ENCODE results near the gene RHCE. TPM values are rescaled to one million over a fixed set of nuclear protein-coding genes. Genes with fewer than 3 reads are reported as not detected.
"Not testable (repeated sequence)": the region's sequence is repeated elsewhere in the genome, so short reads cannot be mapped to it uniquely, and the experiment has no call there.

RHCE gene
- total RNA-seq, 2 experiments from 2014 or later: 0.17 to 0.25 TPM

GRCh38 chr1:25369241-25369640 is 51.4 kb downstream of the RHCE start:
- no peaks in the 10 kb centered on the region for H3K9me3 Mint-ChIP-seq
- DNase-seq: no peak
- H3K27me3 Mint-ChIP-seq: no peaks in the 10 kb centered on the region
- H3K27ac Mint-ChIP-seq: no peak overlapping the region
- no peak overlapping the region for H3K4me3 Mint-ChIP-seq
- no peaks in the 10 kb centered on the region for H3K4me1 Mint-ChIP-seq
- ATAC-seq (ENCODE audit: low read depth): no peak
- H3K36me3 Mint-ChIP-seq: no peaks in the 10 kb centered on the region
- POLR2A ChIA-PET: no interaction called here

GRCh38 chr1:25362634-25363559 is 57.7 kb downstream of the RHCE start:
- H3K4me3 Mint-ChIP-seq, DNase-seq, POLR2A ChIA-PET, H3K27me3 Mint-ChIP-seq, H3K27ac Mint-ChIP-seq, H3K9me3 Mint-ChIP-seq: not testable (repeated sequence)
- Mint-ChIP-seq H3K36me3 (peaks cover 24% of the 10 kb centered on the region), H3K4me1 (peaks cover 17% of the 10 kb centered on the region)
- peak; percentile 60 for ATAC-seq (ENCODE audit: low read depth)

- Mint-ChIP-seq H3K4me1 (peaks cover 25% of the 10 kb centered on the region), H3K4me3 (no peak overlapping the region), H3K27me3 (no peaks in the 10 kb centered on the region), H3K36me3 (peaks cover 32% of the 10 kb centered on the region), H3K9me3 (no peaks in the 10 kb centered on the region), H3K27ac (no peak overlapping the region)
- POLR2A ChIA-PET: no interaction called here
- no peak for ATAC-seq (ENCODE audit: low read depth)
- DNase-seq: no peak
These were observed 58.7 kb downstream of the RHCE start for GRCh38 chr1:25361901-25362300.

GRCh38 chr1:25360596-25361581 is 59.7 kb downstream of the RHCE start:
- peaks cover 38% of the 10 kb centered on the region for H3K36me3 Mint-ChIP-seq
- POLR2A ChIA-PET: no interaction called here

GRCh38 chr1:25356848-25357247 is 63.8 kb downstream of the RHCE start:
- Mint-ChIP-seq H3K27me3 (no peaks in the 10 kb centered on the region), H3K27ac (peak overlapping the region; percentile 88), H3K36me3 (peaks cover 45% of the 10 kb centered on the region), H3K9me3 (no peaks in the 10 kb centered on the region), H3K4me1 (peaks cover 47% of the 10 kb centered on the region), H3K4me3 (peak overlapping the region; percentile 68)
- DNase-seq (no peak), ATAC-seq (ENCODE audit: low read depth) (no peak)
- POLR2A ChIA-PET: interaction anchor here (0.5 to 1.2 kb wide), 5 partner anchors 10 to 320 kb away, joined by 3 to 7 read pairs (median 5); partner anchors contain the start of genes RSRP1 and TMEM50A

More at GRCh38 chr1:25360596-25361581, 59.7 kb downstream of the RHCE start:
- DNase-seq: no peak
- Mint-ChIP-seq H3K9me3 (no peaks in the 10 kb centered on the region), H3K27ac (no peak overlapping the region), H3K4me1 (peaks cover 35% of the 10 kb centered on the region), H3K4me3 (no peak overlapping the region), H3K27me3 (no peaks in the 10 kb centered on the region)
- no peak for ATAC-seq (ENCODE audit: low read depth)

- H3K27ac Mint-ChIP-seq: peak overlapping the region; percentile 88
- H3K4me1 Mint-ChIP-seq: peaks cover 44% of the 10 kb centered on the region
- H3K27me3 Mint-ChIP-seq: no peaks in the 10 kb centered on the region
- H3K4me3 Mint-ChIP-seq: peak overlapping the region; percentile 67
- POLR2A ChIA-PET: interaction anchor here (0.5 to 1.1 kb wide), 2 partner anchors 10 to 25 kb away, joined by 3 read pairs; no protein-coding TSS in a partner anchor
- H3K9me3 Mint-ChIP-seq: no peaks in the 10 kb centered on the region
- DNase-seq: no peak
- peaks cover 47% of the 10 kb centered on the region for H3K36me3 Mint-ChIP-seq
- no peak for ATAC-seq (ENCODE audit: low read depth)
These were observed 64.2 kb downstream of the RHCE start for GRCh38 chr1:25356441-25356840.

GRCh38 chr1:25355841-25356395 is 64.7 kb downstream of the RHCE start:
- DNase-seq (no peak), ATAC-seq (ENCODE audit: low read depth) (peak; percentile 56)
- H3K27me3 Mint-ChIP-seq: no peaks in the 10 kb centered on the region
- peaks cover 40% of the 10 kb centered on the region for H3K4me1 Mint-ChIP-seq
- peak overlapping the region; percentile 88 for H3K27ac Mint-ChIP-seq
- H3K4me3 Mint-ChIP-seq: peak overlapping the region; percentile 67
- peaks cover 45% of the 10 kb centered on the region for H3K36me3 Mint-ChIP-seq
- H3K9me3 Mint-ChIP-seq: no peaks in the 10 kb centered on the region
- POLR2A ChIA-PET: interaction anchor here (1.1 kb wide), 1 partner anchor 9 kb away, joined by 3 read pairs; no protein-coding TSS in a partner anchor

GRCh38 chr1:25349606-25350005 is 71.0 kb downstream of the RHCE start:
- H3K4me1 Mint-ChIP-seq: peaks cover 13% of the 10 kb centered on the region
- POLR2A ChIA-PET: no interaction called here

GRCh38 chr1:25347556-25347955 is 73.1 kb downstream of the RHCE start:
- Mint-ChIP-seq H3K27ac (no peak overlapping the region), H3K27me3 (no peaks in the 10 kb centered on the region), H3K4me3 (no peak overlapping the region), H3K36me3 (peaks cover 24% of the 10 kb centered on the region), H3K4me1 (peaks cover 9% of the 10 kb centered on the region), H3K9me3 (no peaks in the 10 kb centered on the region)
- POLR2A ChIA-PET: interaction anchor here (1.7 kb wide), 1 partner anchor 100 kb away, joined by 4 read pairs; the partner anchor contains the start of gene RSRP1
- DNase-seq (no peak), ATAC-seq (ENCODE audit: low read depth) (no peak)

More at GRCh38 chr1:25349606-25350005, 71.0 kb downstream of the RHCE start:
- Mint-ChIP-seq H3K27me3 (no peaks in the 10 kb centered on the region), H3K9me3 (no peaks in the 10 kb centered on the region), H3K4me3 (no peak overlapping the region), H3K27ac (no peak overlapping the region), H3K36me3 (peaks cover 25% of the 10 kb centered on the region)
- no peak for DNase-seq
- no peak for ATAC-seq (ENCODE audit: low read depth)

GRCh38 chr1:25343872-25344271 is 76.8 kb downstream of the RHCE start:
- ATAC-seq (ENCODE audit: low read depth) (no peak), DNase-seq (no peak)
- Mint-ChIP-seq H3K4me1 (peaks cover 25% of the 10 kb centered on the region), H3K9me3 (no peaks in the 10 kb centered on the region), H3K36me3 (peaks cover 18% of the 10 kb centered on the region), H3K27ac (no peak overlapping the region), H3K4me3 (no peak overlapping the region), H3K27me3 (no peaks in the 10 kb centered on the region)
- POLR2A ChIA-PET: no interaction called here

- POLR2A ChIA-PET: interaction anchor here (1.3 kb wide), 2 partner anchors 96 to 103 kb away, joined by 4 to 5 read pairs; partner anchors contain the start of gene RSRP1
- no peak for DNase-seq
- H3K27ac Mint-ChIP-seq: no peak overlapping the region
- H3K36me3 Mint-ChIP-seq: peaks cover 14% of the 10 kb centered on the region
- ATAC-seq (ENCODE audit: low read depth): no peak
- H3K4me3 Mint-ChIP-seq: no peak overlapping the region
- no peaks in the 10 kb centered on the region for H3K9me3 Mint-ChIP-seq
- no peaks in the 10 kb centered on the region for H3K27me3 Mint-ChIP-seq
- H3K4me1 Mint-ChIP-seq: peaks cover 22% of the 10 kb centered on the region
These were observed 77.8 kb downstream of the RHCE start for GRCh38 chr1:25342846-25343245.

GRCh38 chr1:25341746-25342145 is 78.9 kb downstream of the RHCE start:
- no peak overlapping the region for H3K4me3 Mint-ChIP-seq
- no peak overlapping the region for H3K27ac Mint-ChIP-seq
- ATAC-seq (ENCODE audit: low read depth) (no peak), DNase-seq (no peak)
- H3K27me3 Mint-ChIP-seq: no peaks in the 10 kb centered on the region
- H3K9me3 Mint-ChIP-seq: no peaks in the 10 kb centered on the region
- POLR2A ChIA-PET: interaction anchor here (1.1 to 1.3 kb wide), 2 partner anchors 12 to 94 kb away, joined by 3 to 5 read pairs; partner anchors contain the start of gene RSRP1
- H3K36me3 Mint-ChIP-seq: peaks cover 12% of the 10 kb centered on the region
- peaks cover 18% of the 10 kb centered on the region for H3K4me1 Mint-ChIP-seq
